Cardiac fibroblast (primary cell): Measurements from ENCODE around the gene UQCC3.

Experiments
- DNase-seq, 2 donors: peaks; one replicate each; pipeline versions ENCODE4 v3.0.0 to v3.0.0-alpha.2; 2010; ENCODE audit warnings: low read depth in 2 of 2
- H3K4me3 ChIP-seq, 2 donors: replicated peaks in 1 of 2; 1 replicate in 1 of 2; 2 replicates in 1 of 2; pipeline ENCODE4 v1.5.1; 2011; ENCODE audit warnings: low read depth in 2 of 2, low read length in 2 of 2, mild to moderate bottlenecking in 2 of 2, moderate library complexity in 1 of 2
- TF ChIP-seq, protein P1 (sequence below): IDR thresholded peaks from one replicate; pipeline ENCODE4 v1.5.1; 2011; ENCODE audit warnings: low read depth, mild to moderate bottlenecking, low read length, inconsistent platforms

The UQCC3 gene

DNA sequence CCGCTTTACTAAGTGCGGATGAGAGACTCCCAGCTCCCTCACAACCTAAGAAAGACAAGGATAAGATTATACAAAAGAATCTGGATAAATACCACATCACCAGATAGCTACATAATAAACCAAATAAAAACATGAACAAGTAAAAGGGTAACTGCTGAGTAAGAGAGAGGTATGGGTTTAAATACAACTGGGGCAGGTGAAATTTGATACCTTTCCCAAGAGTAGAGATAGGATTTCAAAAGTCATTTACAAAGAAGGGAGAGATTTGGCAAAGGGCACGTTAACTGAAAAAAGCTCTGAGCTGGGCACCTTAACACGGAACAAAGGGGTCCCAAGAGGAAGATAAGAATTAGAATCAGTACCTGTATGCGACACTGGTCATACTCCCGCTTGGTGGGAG lies 5.7 kb downstream of the UQCC3 start:
- TF ChIP-seq, protein P1, sequence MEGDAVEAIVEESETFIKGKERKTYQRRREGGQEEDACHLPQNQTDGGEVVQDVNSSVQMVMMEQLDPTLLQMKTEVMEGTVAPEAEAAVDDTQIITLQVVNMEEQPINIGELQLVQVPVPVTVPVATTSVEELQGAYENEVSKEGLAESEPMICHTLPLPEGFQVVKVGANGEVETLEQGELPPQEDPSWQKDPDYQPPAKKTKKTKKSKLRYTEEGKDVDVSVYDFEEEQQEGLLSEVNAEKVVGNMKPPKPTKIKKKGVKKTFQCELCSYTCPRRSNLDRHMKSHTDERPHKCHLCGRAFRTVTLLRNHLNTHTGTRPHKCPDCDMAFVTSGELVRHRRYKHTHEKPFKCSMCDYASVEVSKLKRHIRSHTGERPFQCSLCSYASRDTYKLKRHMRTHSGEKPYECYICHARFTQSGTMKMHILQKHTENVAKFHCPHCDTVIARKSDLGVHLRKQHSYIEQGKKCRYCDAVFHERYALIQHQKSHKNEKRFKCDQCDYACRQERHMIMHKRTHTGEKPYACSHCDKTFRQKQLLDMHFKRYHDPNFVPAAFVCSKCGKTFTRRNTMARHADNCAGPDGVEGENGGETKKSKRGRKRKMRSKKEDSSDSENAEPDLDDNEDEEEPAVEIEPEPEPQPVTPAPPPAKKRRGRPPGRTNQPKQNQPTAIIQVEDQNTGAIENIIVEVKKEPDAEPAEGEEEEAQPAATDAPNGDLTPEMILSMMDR, result no peak
- no peak overlapping the region for H3K4me3 ChIP-seq
- no peak for DNase-seq

DNA sequence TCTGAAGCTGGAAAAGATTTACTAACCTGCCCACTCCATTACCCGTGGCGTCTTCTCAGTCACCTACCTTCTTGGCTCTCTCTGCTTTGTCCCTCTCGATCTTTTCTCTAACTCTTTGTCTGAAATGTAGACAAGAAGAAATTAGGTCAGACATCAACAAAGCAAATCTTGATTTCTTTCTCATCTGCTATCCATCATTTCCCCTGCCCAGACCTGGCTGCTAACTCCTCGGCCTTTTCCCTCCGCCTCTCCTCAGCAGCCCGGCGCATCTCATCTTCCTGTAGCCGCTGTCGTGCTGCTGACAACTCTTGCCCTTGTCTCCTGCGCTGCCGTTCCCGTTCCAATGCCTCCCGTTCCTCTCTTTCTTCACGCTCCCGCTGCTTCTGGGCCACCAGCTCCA lies 6.2 kb downstream of the UQCC3 start:
- TF ChIP-seq, protein P1, result no peak
- H3K4me3 ChIP-seq, result peak overlapping the region in 1 of 2 donors; percentile 15
- DNase-seq, result no peak

DNA sequence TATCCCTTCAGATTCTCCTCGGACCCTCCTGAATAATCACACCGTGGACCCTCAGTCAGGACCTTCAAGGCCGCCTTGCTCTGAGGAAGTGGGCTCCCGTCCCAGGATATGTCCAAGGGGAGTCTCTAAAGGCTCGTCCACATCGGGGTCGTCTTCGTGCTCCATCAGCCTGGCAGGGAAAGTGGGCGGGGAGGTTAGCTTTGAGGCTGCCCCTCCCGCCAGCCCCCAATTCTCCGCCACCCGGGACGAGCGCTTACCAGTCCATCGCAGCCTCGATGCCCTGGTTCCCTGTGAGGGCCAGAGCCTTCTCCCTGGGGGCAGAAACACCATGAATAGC lies 6.9 kb downstream of the UQCC3 start:
- H3K4me3 ChIP-seq, result peak overlapping the region; percentile 75 to 98
- TF ChIP-seq, protein P1, result no peak
- no peak for DNase-seq

DNA sequence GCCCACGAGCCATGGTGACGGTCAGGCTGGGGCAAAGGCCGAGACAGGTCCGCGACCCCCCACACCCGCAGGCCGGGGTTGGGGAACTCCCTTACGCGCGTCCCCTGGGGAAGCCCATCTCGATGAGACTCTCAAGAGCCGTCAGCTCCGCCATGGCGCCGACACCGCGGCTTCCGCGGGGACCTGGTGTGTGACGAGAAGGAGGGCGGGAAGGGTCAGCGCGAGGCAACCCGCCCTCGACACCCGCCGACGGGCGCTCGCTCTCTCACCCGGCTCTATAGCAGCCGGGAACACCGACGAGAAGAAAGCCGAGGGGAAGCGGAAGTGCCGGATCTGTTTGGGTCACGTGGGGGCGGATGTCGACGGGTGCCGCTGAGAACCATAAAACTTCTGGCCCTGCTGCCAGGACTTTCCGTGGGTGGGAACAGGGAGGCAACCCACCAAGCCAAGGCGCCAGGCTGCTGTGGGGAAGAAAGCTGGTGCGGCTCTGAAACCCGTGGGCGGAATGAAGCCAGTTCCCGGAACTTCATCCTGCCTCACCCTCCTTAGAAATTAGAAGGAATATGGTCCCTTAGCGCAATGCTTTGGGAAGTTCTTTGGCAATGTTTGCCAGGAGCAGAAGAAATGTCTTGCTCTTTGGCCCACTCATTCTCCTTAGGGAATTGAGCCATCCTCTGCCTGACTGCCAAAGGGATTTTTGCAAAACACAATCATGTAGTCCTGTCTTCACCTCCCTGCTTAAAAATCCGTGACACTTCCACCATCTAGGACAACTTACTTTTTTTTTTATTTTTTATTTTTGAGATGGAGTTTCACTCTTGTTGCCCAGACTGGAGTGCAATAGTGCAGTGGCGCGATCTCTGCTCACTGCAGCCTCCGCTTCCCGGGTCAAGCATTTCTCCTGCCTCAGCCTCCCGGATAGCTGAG lies 7.6 kb downstream of the UQCC3 start, which contains the start of gene UBXN1:
Gene UBXN1, minus strand, starts transcription at position 304 of the 927 bp plus-strand sequence. Its CDS starts 150 bp downstream, at position 154.
- DNase-seq, result peak; percentile 95 to 97
- TF ChIP-seq, protein P1, result no peak

DNA sequence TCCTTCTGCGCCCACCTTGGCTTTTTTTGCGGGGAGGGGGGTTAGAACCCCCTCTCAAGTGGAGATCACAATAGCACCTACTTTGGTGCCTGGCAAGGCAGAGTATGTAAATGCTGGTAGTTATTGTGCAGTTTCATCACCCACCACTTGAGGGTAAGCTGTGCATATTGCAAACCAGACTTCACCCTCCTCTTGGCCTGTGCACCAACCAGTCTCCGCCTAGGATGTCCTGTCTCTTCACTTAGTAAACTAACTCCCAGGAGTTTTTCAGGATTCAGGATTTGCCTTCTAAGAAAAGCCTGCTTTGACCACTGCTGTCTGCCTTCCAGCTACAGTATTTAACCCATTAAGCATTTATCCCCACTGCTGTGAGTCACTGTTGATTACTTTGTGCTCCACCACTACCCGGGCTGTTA lies 9.4 kb downstream of the UQCC3 start:
- peak; percentile 87 to 92 for DNase-seq
- H3K4me3 ChIP-seq, result no peak overlapping the region
- TF ChIP-seq, protein P1, result peak; percentile 68

More for the DNA sequence above, 7.6 kb downstream of the UQCC3 start, which contains the start of gene UBXN1:
- peak within 1 kb of the TSS; percentile 75 to 98 for H3K4me3 ChIP-seq

DNA sequence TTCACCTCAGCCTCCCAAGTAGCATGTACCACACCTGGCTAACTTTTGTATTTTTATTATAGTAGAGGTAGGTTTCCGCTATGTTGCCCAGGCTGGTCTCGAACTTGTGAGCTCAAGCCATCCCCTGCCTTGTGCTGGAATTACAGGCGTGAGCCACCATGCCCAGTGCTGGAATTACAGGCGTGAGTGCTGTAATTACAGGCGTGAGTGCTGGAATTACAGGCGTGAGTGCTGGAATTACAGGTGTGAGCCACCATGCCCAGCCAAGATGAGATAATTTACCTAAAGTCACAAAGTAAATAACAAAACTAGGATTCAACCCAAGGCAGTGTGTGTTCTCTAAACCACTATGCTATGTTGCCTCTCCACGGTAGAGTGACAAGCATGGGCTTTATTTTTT lies 11.0 kb downstream of the UQCC3 start:
- no peak overlapping the region for H3K4me3 ChIP-seq
- no peak for DNase-seq
- TF ChIP-seq, protein P1, result no peak
